HK-2 (cell line): ENCODE results near the gene NAB1.

Experiments used
- DNase-seq: peaks from one replicate; pipeline ENCODE4 v3.0.0-alpha.2; 2018; ENCODE audit not compliant: unreplicated experiment

The NAB1 gene

GRCh38 chr2:190713471-190713870 is 64.6 kb downstream of the NAB1 start:
- no peak for DNase-seq

- DNase-seq: no peak
These were observed 66.1 kb downstream of the NAB1 start for GRCh38 chr2:190714958-190715357.

GRCh38 chr2:190716176-190716807 is 67.4 kb downstream of the NAB1 start:
- no peak for DNase-seq

DNA sequence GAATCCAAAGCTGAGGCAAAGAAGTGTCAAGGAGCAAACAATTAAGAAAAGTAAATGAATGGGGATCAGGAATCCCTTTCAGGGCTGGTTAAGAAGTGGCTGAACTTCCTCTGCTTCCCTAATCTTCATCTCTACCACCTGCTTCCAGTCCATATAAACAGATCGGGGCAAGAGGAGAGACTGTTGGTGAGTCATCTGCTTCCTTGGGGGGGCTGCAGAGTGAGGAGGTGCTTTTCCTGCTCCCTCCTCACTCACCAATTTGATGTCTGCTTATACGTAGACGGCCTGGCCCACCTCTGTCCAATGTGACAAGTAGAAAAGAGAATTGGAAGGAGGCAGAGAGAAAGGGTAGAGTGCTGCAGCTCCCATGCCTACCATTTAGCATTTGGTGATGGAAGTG is 68.4 kb downstream of the NAB1 start:
- no peak for DNase-seq

GRCh38 chr2:190717764-190718651 is 69.1 kb downstream of the NAB1 start:
- peak; percentile 26 for DNase-seq

DNA sequence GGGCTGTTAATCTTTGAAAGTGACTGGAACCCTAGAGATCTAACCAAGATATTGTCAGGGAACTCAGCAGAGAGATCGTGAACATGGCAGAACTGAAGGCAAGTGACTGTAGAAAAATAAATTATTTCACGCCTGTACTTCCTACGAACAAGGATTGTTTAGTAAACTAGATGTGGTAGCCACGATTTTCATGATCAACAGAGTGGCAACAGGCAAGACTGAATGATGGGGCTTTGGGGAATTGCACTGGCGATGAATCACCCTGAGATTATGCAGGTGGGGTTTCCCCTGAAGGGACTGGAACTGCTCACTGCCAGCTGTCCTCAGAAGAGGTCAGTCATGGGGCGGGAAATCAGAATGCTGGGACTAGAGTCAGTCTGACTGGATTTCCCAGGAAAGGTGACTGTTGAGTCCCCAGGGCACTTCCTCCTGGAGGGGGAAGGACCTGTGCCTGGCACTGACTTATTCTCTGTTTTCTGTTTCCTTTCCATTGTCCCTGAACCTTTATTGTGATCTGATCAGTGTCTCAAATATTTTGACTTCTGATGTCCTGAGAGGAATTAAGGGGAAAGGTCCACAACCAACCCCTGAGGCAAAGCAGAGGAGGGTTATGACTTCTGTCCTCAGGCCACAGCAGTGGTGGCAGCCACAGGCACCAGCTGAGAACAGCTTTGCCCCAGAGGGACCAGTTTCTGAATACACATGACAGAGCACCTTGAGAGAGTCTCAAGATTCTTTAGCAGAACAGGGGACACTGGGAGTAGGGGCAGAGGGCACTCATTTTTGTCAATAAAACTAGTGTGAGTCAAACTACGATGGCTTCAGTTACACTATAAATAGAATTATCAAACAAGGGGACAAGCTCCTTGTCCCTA is 70.0 kb downstream of the NAB1 start:
- DNase-seq: peak; percentile 85

GRCh38 chr2:190720276-190720675 is 71.4 kb downstream of the NAB1 start:
- DNase-seq: no peak

GRCh38 chr2:190720691-190721090 is 71.8 kb downstream of the NAB1 start:
- DNase-seq: no peak

DNA sequence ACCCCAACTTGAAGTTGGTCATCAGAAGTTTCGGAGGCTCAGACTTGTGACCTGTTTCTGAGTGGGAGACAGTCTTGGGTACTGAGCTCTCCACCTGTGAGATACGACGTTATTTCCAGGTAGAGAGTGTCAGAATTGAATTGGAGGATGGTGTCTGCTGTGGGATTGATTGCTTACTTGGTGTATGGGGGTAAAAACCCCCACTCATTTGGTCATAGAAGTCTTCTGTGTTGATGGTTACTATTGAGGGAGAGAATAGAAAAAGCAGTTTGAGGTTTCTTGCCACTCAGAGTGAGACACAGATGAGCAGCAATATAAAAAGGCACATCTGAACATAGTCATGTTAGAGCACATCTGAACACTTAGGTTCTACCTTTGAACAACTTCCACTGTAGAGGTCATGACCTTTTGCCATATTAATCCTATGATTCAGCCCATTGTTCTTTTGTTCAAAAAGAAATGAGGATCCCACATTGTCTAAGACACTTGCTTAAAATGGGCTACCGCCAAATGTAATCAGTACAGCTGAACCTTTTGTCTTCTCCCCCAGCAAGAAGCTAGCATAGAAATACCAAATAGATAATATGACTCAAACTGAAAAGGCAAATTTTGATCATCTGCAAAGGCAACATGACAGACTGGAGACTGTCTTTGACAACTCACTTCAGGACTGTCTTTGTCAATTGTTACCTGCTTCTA is 73.3 kb downstream of the NAB1 start:
- DNase-seq: no peak

DNA sequence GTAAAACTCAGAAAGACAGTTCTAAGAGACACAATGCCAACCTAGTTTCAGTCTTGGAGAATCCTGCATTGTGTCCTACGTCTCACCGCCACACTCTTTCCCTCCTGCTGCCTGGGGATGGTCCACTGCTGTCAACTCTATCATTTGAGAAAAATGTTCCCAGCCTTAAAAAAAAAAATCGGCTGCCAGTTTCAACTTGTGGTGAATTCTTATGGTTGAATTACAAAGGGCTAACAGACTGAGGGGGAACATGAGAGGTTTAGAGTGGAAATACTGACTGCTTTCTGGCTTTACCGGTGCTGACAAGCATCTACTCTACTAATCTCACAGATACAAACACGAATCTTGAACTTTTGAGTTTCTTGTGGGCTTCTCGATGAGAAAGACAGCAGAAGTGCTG is 74.0 kb downstream of the NAB1 start:
- DNase-seq: no peak

- DNase-seq: no peak
These were observed 74.7 kb downstream of the NAB1 start for GRCh38 chr2:190723397-190724090.

DNA sequence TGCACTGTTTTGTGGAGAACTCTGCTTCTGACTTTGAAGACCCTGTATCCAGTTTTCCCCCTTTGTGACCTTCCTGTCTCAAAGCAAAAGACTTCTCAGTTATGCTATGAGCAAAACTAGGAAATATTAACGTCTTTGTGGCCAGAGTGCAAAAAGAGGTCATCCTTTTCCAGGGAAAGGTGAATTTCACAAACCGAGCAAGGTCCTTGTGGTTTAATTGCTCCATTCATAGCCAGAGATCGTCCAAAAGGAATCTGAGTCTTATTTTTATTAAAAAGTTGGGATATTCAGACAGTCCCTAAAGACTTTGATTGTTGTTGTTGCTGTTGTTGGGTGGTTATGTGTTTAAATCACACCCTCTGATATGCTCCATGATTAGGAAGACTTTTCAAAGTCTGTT is 77.4 kb downstream of the NAB1 start:
- DNase-seq: no peak

- DNase-seq: no peak
These were observed 87.5 kb downstream of the NAB1 start for GRCh38 chr2:190736355-190736754.

GRCh38 chr2:190740449-190740848 is 91.6 kb downstream of the NAB1 start:
- no peak for DNase-seq
